Activated effector memory CD4-positive, alpha-beta T cell treated with Interleukin-2 at 50 U/mL for 16 hours (primary cell): Measurements from ENCODE around the gene DPF1.

Experiments used
- DNase-seq: peaks from one replicate; pipeline ENCODE4 v3.0.0-alpha.2; 2020

DPF1 gene

GRCh38 chr19:38195237-38195636 is 28.8 kb downstream of the DPF1 start:
- no peak for DNase-seq

- no peak for DNase-seq
Observed at GRCh38 chr19:38194061-38194701, 29.8 kb downstream of the DPF1 start.

GRCh38 chr19:38193445-38193844 is 30.6 kb downstream of the DPF1 start:
- DNase-seq: no peak

GRCh38 chr19:38191747-38192146 is 32.3 kb downstream of the DPF1 start:
- no peak for DNase-seq

- DNase-seq: no peak
Observed at GRCh38 chr19:38190793-38191192, 33.2 kb downstream of the DPF1 start.

- DNase-seq: no peak
Observed at GRCh38 chr19:38190061-38190460, 34.0 kb downstream of the DPF1 start.

GRCh38 chr19:38185562-38185961 is 38.5 kb downstream of the DPF1 start:
- DNase-seq: no peak

GRCh38 chr19:38184815-38185214 is 39.2 kb downstream of the DPF1 start:
- DNase-seq: no peak

- no peak for DNase-seq
Observed at GRCh38 chr19:38183251-38183897, 40.6 kb downstream of the DPF1 start.

- no peak for DNase-seq
Observed at GRCh38 chr19:38182536-38183210, 41.3 kb downstream of the DPF1 start.

- DNase-seq: no peak
Observed at GRCh38 chr19:38180071-38180470, 44.0 kb downstream of the DPF1 start.

GRCh38 chr19:38175422-38175821 is 48.6 kb downstream of the DPF1 start:
- no peak for DNase-seq

GRCh38 chr19:38173291-38174041 is 50.6 kb downstream of the DPF1 start:
- no peak for DNase-seq

- no peak for DNase-seq
Observed at GRCh38 chr19:38172001-38172400, 52.0 kb downstream of the DPF1 start.

- DNase-seq: no peak
Observed at GRCh38 chr19:38170334-38170733, 53.7 kb downstream of the DPF1 start.

- DNase-seq: no peak
Observed at GRCh38 chr19:38168637-38169036, 55.4 kb downstream of the DPF1 start.

- no peak for DNase-seq
Observed at GRCh38 chr19:38165335-38165734, 58.7 kb downstream of the DPF1 start.

GRCh38 chr19:38164526-38164925 is 59.5 kb downstream of the DPF1 start:
- DNase-seq: no peak

GRCh38 chr19:38163419-38164290 is 60.4 kb downstream of the DPF1 start:
- DNase-seq: no peak

GRCh38 chr19:38162632-38163031 is 61.4 kb downstream of the DPF1 start:
- DNase-seq: no peak

- no peak for DNase-seq
Observed at GRCh38 chr19:38162094-38162493, 61.9 kb downstream of the DPF1 start.
